OCI-LY3 (cell line): ENCODE measurements around the gene GUCD1.

Experiments
- H2AFZ ChIP-seq: fragments of 200-600, 300-600 bp; shearing (Covaris generic); 2 replicates; pipeline ENCODE4 v1.6.0; 2014; ENCODE audit warnings: antibody characterized with exemption, low read depth, low read length
- H3K27ac ChIP-seq: fragments of 200-600, 300-600 bp; sonication (generic); 2 replicates; pipeline ENCODE4 v1.5.1; 2014; ENCODE audit warnings: mild to moderate bottlenecking, low read length, moderate library complexity, mixed read lengths
- H3K27me3 ChIP-seq: fragments of 200-600, 300-600 bp; sonication (generic); 2 replicates; pipeline ENCODE4 v1.6.1; 2014; ENCODE audit warnings: low read depth, low read length, mixed read lengths
- H3K36me3 ChIP-seq: fragments of 200-600, 300-600 bp; sonication (generic); replicated peaks from 2 replicates; pipeline ENCODE3; 2014; ENCODE audit warnings: low read depth, low read length, mixed read lengths
- H3K4me1 ChIP-seq: fragments of 300-600, 200-600 bp; sonication (generic); 2 replicates; pipeline ENCODE4 v1.6.1; 2014; ENCODE audit warnings: low read length, mixed read lengths
- H3K4me2 ChIP-seq: fragments of 200-600, 300-600 bp; sonication (generic); 2 replicates; pipeline ENCODE4 v1.6.1; 2014; ENCODE audit warnings: low read length, mixed read lengths
- H3K4me3 ChIP-seq: fragments of 300-600, 200-600 bp; sonication (generic); 2 replicates; pipeline ENCODE4 v1.5.1; 2014; ENCODE audit warnings: antibody characterized with exemption, mild to moderate bottlenecking, low read length, moderate library complexity
- H3K79me2 ChIP-seq: fragments of 300-600, 200-600 bp; shearing (Covaris generic); 2 replicates; pipeline ENCODE4 v1.6.1; 2014; ENCODE audit warnings: mild to moderate bottlenecking, low read length, mixed read lengths
- H3K9ac ChIP-seq: fragments of 300-600, 200-600 bp; shearing (Covaris generic); 2 replicates; pipeline ENCODE4 v1.6.0; 2014; ENCODE audit warnings: mild to moderate bottlenecking, low read length, moderate library complexity
- H3K9me3 ChIP-seq: fragments of 200-600, 300-600 bp; shearing (Covaris generic); 2 replicates; pipeline ENCODE4 v1.6.1; 2014; ENCODE audit warnings: low read length, mixed read lengths; ENCODE audit not compliant: insufficient read depth
- H4K20me1 ChIP-seq: fragments of 200-600, 300-600 bp; sonication (generic); 2 replicates; pipeline ENCODE4 v1.6.1; 2016; ENCODE audit warnings: low read length, mixed read lengths; ENCODE audit not compliant: insufficient read depth
- EZH2phosphoT487 ChIP-seq: fragments of 200-600 bp; shearing (Covaris generic); IDR thresholded peaks from 2 replicates; pipeline ENCODE4 v1.6.1; 2018; ENCODE audit warnings: antibody characterized with exemption, mixed run types, low read depth
- TF ChIP-seq, protein P1 (sequence below): fragments of 200-600, 300-600 bp; sonication (generic); IDR thresholded peaks from 2 replicates; pipeline ENCODE4 v1.5.1; 2014; ENCODE audit warnings: antibody characterized with exemption, low read length, low read depth

Gene GUCD1

DNA sequence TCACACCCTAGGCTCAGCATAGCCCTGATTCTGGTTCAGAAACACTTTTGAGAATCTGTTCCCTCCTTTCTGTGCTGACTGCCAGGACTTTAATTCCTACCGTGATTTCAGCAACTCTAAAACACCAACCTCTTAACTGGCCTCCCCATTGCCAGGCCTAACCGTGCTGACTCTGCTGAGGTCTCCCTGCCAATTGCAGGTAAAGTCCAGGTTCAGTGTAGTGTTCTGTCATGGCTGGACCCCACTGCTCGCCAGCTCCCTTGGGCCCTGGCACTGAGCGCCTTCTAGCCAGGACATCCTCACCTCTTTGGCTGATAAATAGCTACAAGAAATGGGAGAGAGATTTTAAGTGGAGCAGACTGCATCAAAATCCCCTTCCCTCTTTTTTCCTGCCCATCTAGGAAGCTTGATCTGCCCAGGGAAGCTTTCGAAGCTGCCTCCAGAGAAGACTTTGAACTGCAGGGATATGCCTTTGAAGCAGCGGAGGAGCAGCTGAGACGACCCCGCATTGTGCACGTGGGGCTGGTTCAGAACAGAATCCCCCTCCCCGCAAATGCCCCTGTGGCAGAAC is 55.1 kb downstream of the GUCD1 start:
- H2AFZ ChIP-seq, result no peak overlapping the region
- H3K4me3 ChIP-seq, result no peak overlapping the region
- H3K9me3 ChIP-seq, result no peaks in the 10 kb centered on the region
- peaks cover 16% of the 10 kb centered on the region for H3K4me1 ChIP-seq
- no peak overlapping the region for H3K27ac ChIP-seq
- TF ChIP-seq, protein P1, sequence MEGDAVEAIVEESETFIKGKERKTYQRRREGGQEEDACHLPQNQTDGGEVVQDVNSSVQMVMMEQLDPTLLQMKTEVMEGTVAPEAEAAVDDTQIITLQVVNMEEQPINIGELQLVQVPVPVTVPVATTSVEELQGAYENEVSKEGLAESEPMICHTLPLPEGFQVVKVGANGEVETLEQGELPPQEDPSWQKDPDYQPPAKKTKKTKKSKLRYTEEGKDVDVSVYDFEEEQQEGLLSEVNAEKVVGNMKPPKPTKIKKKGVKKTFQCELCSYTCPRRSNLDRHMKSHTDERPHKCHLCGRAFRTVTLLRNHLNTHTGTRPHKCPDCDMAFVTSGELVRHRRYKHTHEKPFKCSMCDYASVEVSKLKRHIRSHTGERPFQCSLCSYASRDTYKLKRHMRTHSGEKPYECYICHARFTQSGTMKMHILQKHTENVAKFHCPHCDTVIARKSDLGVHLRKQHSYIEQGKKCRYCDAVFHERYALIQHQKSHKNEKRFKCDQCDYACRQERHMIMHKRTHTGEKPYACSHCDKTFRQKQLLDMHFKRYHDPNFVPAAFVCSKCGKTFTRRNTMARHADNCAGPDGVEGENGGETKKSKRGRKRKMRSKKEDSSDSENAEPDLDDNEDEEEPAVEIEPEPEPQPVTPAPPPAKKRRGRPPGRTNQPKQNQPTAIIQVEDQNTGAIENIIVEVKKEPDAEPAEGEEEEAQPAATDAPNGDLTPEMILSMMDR, result no peak
- no peak for TF ChIP-seq EZH2phosphoT487
- 0 out of 2 replicates have a peak, but pooled peaks cover 8% of the 10 kb centered on the region for H3K27me3 ChIP-seq
- no peaks in the 10 kb centered on the region for H3K36me3 ChIP-seq
- H3K79me2 ChIP-seq, result no peaks in the 10 kb centered on the region
- H4K20me1 ChIP-seq, result no peaks in the 10 kb centered on the region
- no peak overlapping the region for H3K4me2 ChIP-seq
- H3K9ac ChIP-seq, result no peak overlapping the region

DNA sequence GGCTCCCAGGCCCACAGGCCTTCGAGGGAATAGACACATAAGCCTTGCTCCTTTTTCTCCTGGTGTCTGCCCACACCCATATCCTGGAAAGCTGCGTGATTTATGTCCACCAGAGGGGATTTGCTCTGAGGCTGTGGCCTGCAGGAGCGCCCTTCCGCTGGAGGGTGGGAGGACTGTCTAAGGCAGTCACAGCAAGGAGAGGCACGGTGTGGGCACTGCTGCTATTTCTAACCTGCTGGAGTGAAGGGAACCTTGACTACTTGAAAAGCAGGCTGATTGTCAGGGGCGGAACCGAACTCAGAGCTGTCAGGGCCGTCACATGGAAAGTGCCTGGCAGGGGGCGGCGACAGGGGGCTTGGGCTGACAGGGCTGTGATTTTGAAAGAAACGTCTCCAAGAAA is 56.1 kb downstream of the GUCD1 start:
- Histone ChIP-seq H3K4me1 (peaks cover 15% of the 10 kb centered on the region), H3K27ac (no peak overlapping the region)

DNA sequence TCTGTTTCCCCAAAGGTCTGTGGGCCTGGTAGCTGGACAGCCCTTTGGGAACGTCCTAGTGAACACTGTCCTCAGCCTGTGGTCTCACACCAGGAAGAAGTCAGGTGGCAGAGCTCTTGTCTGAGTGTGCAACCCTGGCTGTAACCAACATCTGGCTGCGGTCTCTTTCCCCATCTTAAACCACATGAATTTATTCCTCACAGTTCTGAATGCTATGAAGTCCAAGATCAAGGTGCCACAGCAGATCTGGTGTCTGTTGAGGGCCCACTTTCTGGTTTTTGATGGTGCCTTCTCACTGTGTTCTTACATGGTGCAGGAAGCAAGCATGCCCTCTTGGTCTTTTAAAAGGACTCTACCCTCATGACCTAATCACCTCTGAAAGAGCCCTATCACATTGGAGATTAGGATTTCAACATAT is 57.1 kb downstream of the GUCD1 start:
- TF ChIP-seq EZH2phosphoT487, result no peak
- TF ChIP-seq, protein P1, result no peak
- H3K36me3 ChIP-seq, result no peaks in the 10 kb centered on the region
- no peak overlapping the region for H3K9ac ChIP-seq
- no peak overlapping the region for H3K27ac ChIP-seq
- H3K4me1 ChIP-seq, result peaks cover 5% of the 10 kb centered on the region
- no peaks in the 10 kb centered on the region for H3K79me2 ChIP-seq
- H2AFZ ChIP-seq, result no peak overlapping the region
- H4K20me1 ChIP-seq, result no peaks in the 10 kb centered on the region
- 0 out of 2 replicates have a peak, but pooled peaks cover 8% of the 10 kb centered on the region for H3K27me3 ChIP-seq
- no peak overlapping the region for H3K4me3 ChIP-seq
- H3K9me3 ChIP-seq, result no peaks in the 10 kb centered on the region
- no peak overlapping the region for H3K4me2 ChIP-seq

More for the DNA sequence above, 56.1 kb downstream of the GUCD1 start:
- no peak overlapping the region for H3K4me2 ChIP-seq
- H4K20me1 ChIP-seq, result no peaks in the 10 kb centered on the region
- no peaks in the 10 kb centered on the region for H3K9me3 ChIP-seq
- no peak overlapping the region for H3K4me3 ChIP-seq
- H3K36me3 ChIP-seq, result no peaks in the 10 kb centered on the region
- no peak overlapping the region for H3K9ac ChIP-seq
- no peak overlapping the region for H2AFZ ChIP-seq
- H3K27me3 ChIP-seq, result 0 out of 2 replicates have a peak, but pooled peaks cover 8% of the 10 kb centered on the region
- TF ChIP-seq EZH2phosphoT487, result no peak
- H3K79me2 ChIP-seq, result no peaks in the 10 kb centered on the region

DNA sequence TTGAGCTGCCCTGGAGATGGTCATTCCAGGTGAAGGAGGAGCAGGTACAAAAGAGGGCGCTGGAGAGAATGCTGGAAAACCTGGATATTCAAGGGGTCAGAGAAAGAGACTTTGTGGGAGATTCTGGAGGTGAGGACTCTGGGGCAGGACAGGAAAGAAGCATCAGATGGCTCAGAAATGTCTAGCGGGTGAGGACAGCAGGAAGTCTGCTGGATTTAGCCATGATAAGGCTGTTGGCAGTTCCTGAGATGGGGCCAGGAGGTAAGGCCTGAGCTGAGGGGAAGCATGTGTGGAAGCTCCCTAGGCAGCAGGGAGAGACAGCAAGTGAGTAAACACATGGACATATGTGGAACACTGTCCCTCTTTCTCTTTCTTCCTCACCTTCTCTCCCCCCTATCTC is 58.3 kb downstream of the GUCD1 start:
- H3K4me1 ChIP-seq, result no peaks in the 10 kb centered on the region

More for the DNA sequence above, 58.3 kb downstream of the GUCD1 start:
- no peak for TF ChIP-seq EZH2phosphoT487
- TF ChIP-seq, protein P1, result no peak
- Histone ChIP-seq H3K36me3 (no peaks in the 10 kb centered on the region), H3K4me3 (no peak overlapping the region), H3K27ac (no peak overlapping the region), H2AFZ (no peak overlapping the region), H3K79me2 (no peaks in the 10 kb centered on the region), H3K4me2 (no peak overlapping the region), H3K9ac (no peak overlapping the region), H4K20me1 (no peaks in the 10 kb centered on the region), H3K9me3 (no peaks in the 10 kb centered on the region), H3K27me3 (peaks cover 4% of the 10 kb centered on the region; the same call in 1 of the 2 replicates)
